ENCODE data around the gene DAD1.
A peak's percentile ranks its signal among the peaks of the same experiment; 100 is the strongest.
"Not testable (repeated sequence)": the region's sequence is repeated elsewhere in the genome, so short reads cannot be mapped to it uniquely, and the experiment has no call there.

The DAD1 gene

DNA sequence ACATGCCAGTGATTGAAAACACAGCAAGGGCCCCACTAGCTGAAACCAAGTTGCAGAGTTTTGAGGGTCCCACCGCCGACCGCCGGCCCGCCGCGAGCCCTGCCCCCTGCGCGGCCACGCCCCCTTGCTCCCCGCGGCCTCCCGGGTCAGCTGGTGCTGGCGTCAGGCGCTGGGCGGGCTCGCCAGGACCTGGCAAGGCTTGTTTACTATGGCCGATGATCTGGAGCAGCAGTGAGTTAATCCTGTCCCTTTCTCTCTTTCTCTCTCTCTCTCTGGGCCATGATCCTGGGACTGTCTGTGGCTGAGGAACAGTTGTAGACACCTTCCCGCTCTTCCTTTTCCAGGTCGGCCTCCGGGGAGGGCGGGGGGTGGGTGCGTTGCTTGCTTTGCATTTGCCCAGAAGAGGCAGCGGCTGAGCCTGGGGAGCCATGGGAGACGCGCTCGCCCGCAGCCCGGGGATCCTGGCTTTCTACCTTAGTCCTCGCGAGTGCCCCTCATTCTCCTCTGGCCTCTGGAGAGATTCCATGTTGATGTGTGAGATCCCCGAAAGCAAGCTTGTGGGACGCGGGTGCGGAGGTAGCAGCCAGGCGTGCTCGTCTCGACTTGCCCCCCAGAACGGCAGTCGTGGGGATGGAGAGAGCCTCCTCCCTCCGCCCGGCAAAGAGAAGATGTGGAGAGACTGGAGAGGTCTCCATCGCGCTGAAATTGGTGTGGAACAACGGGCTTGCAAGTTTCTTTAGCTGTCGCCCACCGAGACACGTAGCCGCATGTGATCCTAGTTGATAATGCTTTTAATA is 9.3 kb upstream of the DAD1 start, which contains the start of gene ABHD4:
TSS of gene ABHD4 (plus strand) at position 202 of the 797 bp plus-strand sequence. CDS start at position 209, 7 bp downstream.
- DNase-seq, result peak; percentile 76 to 91 (median 82)

DNA sequence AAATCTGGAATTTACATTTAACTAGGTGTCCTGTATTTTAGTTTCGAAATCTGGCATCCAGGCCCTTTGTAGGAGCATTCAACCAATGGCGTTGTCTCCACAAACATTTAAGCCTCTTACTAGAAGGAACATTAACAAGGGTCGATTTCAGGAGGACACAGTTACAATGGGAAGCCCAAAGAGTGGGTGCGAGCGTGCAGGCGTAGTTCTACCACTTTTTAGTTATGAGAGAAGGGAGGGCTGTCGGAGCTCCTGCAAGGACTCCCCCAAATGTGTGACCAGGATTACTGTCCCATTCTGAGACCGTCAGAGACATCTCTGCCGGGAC is 8.7 kb upstream of the DAD1 start:
- DNase-seq, result peak in 1 of 4 experiments; percentile 15

DNA sequence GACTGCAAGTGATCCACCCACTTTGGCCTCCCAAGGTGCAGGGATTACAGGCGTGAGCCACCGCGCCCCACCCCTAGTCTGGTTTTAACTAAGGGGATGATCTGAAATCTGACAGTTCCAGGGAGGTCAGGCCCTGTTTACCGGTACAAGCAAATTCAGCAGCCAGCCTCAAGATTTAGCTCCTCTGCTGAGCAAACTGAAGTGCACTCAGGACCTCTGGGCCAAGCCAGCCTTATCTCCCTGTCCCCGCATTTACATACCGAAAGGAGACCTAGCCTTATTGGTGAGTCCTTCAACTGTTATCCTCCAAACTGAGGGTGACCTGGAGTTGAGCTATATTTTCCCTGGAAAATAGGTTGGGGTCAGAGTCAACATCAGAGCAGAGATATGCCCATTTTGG is 8.2 kb upstream of the DAD1 start:
- DNase-seq, result no peak

DNA sequence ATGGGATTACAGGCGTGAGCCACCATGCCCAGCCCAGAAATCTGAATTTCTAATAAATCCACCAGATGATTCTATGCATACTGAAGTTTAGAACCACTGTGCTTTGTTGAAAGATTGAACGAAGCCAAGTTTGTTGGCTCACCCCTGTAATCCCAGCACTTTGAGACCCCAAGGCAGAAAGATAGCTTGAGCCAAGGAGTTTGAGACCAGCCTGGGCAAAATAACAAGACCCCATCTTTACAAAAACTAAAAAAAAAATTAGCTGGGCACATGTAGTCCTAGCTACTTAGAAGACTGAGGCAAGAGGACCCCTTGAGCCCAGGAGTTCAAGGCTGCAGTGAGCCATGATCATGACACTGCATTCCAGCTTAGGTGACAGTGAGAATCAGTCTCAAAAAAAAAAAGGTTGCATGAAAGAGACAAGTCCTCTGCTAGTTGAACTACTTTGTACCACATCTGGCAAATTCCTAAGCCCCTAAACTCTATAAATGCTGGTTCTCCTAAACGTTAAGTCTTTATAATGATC is 7.4 kb upstream of the DAD1 start:
- no peak for DNase-seq

DNA sequence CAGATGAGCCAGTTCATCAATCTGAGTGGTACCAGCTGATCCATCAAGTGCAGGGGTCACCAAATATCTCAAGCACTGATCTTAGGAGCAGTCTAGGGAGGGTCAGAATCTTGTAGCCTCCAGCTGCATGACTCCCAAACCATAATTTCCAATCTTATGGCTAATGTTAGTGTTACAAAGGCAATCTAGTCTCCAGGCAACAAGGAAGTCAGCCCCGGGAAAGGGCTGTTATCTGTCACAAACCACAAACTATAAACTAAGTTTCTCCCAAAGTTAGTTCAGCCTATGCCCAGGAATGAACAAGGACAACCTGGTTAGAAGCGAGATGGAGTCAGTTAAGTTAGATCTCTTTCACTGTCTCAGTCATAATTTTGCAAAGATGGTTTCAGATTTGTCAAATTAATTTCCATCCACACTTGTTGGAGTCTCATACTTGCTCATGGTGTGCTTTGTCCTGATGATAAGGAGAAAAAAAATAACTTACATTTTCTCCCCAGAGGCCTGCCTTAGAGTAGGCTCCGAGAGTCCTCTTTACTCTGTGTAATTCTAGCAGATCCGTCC is 5.2 kb upstream of the DAD1 start:
- no peak for DNase-seq

DNA sequence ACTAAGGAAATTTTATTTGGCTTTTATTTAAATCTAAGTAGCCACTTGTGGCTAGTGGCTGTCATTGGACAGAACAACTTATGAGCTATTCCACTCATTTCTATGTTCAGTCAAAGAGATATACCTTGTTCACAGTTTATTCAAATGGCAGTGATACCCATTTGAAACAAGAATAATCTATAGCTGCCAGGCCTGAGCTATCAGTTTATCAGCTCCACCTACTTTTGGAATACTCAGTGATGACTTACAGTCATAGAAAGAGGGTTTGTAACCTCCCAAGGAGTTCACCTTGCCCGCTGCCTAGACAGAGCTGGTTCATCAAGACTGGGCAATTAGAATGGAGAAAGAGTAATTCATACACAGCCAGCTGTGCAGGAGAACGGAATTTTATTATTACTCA is 4.6 kb upstream of the DAD1 start:
- no peak for DNase-seq

DNA sequence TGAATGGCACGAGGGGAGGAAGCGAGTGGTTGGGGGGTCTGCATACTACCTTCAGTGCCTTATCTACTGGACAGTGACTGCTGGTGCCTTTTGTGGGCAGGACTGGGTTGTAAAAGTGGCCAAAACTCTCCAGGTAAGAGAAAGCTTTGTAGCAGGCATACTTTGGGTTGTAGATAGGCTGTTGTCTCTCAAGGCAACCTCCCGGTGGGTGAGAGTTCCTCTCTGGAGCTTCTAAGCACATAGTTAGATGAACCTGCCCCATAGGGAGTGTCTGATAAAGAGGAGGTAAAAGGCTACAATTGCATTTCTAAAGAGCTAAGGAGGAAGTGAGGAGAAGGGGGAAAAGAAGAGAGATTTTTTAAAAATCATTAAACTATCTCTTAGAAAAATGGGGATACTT is 4.2 kb upstream of the DAD1 start:
- no peak for DNase-seq

DNA sequence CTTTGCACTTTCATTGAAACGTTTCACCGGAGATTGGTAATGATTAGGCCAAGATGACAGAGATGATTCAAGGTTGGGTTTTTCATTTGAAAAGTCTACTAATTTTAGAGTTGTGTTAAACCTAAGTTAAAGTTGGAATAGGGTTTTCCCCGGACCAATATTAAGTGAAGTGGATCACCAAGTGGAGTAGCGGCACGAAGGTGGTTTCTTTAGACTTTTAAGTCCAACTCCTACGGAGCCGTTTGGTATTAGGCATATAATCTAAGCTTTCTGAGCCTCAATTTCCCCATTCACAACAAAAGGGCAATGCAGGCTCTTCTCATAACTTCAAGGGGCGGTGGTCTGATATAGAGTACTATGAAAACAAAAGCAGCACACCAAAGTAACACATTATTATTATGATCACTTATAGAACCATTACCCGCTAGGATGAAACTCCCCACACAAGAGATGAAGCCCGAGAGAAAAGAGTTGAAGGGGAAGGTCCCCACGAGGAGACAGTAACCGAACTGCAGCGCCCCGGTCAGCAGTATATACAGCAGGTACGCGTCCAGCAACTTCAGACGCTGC is 413 bp downstream of the DAD1 start:
- DNase-seq, result peak in 1 of 4 experiments; percentile 17

DNA sequence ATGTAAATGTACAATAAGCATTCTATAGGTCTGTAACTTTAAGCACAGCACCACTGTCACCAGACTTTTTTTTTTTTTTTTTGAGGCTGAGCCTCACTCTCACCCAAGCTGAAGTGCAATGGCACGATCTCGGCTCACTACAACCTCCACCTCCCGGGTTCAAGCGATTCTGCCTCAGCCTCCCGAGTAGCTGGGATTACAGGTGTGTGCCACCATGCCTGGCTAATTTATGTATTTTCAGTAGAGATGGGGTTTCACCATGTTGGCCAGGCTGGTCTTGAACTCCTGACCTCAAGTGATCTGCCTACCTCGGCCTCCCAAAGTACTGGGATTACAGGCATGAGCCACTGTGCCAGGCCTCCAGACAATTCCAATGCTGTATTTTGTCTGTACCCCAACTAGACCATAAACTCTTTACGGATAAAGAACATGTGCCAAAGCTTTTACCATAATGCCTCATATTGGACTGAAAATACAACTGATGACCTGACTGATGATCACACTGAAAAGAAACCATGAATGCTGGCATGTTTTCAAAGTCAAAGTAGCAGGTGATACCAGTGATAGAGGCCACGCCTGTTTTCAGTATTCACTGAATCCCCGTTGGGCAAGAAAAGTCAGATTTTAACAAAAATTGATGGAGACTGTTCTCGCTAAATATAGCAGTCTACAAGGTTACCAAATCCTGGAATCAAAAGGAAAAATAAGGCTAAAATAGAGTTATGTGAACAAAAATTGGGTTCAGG is 1.2 kb downstream of the DAD1 start:
- not testable (repeated sequence) for DNase-seq

DNA sequence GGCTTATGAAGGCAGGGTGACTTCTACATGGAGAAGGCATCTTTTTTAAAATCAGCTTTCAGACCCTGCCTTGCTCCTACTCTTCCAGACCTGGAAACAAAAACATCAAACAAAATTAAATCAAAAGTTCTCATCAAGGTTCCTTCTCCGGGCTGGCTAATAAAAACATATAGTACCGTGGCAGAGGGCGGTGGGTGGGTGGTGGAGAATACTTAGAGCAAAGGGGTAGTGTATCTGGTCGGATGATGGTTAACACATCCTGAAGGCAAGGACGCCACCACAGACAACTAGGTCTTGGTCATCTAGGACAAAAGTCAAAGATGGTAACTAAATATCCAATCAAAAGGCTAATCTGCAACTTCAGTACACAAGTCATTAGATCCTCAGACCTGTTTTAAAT is 1.8 kb downstream of the DAD1 start:
- DNase-seq, result no peak

DNA sequence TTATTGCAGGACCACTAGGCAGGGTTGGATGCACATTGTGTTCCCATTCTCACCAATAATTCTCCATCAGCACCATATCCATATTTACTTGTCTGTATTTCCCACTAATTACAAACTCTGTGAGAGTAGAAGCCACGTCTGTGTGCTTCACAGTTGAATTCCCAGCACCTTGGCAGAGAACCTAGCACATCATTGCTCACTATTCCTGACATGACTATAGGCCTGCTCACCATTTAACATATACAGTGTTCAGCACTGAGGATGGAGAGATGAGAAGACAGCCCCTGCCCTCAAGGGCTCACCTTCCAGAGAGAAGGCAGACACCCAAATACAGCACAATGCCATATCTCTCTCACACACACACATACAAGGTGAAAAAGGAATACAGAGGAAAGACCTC is 5.0 kb downstream of the DAD1 start:
- no peak for DNase-seq

DNA sequence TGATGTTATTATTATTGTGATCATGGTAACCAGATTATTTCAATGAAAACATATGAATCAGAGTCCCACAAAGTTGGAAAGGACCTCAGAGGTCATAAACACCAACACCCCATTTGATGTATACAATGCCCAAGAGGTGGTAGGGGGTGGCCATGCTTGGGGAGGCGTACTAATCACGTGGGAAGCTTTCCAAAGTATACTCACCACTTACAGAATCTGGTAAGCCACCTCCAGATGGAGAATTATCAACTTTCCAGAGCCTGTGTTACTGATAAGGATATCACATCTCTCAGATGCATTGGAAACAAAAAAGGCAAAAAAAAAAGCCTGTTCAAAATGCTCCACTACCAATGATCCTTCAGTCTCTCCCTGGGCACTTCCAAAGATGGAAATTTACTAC is 8.4 kb downstream of the DAD1 start:
- DNase-seq, result no peak

DNA sequence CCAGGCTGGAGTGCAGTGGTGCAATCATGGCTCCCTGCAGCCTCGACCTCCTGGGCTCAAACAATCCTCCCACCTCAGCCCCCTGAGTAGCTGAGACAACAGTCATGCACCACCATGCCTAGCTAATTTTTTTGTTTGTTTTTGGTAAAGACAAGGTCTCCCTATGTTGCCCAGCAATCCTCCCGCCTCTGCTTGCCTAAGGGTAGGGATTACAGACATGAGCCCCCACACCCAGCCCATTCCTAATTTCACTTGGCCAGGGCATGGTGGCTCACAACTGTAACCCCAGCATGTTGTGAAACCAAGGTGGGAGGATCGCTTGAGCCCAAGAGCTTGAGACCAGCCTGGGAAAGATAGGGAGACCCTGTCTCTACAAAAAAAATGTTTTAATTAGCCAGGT is 9.1 kb downstream of the DAD1 start:
- DNase-seq, result no peak

DNA sequence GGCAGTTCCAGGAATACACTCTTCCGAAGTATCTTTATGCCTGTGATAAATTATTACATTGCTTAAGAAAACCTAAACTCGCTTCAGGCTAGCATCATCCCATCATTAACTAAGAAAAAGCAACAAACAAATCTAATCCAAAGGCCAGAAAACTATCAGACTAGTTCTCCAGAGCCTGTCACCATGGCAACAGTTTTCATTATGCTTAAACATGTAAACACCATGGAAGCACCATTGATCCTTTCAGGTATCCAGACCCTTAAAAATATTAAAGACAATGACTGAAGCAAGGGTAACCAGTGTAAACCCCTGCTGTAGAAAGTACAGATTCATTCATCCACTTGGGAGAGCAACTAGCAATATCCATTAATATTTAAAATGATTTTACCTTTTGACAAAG is 9.8 kb downstream of the DAD1 start:
- DNase-seq, result no peak

DNA sequence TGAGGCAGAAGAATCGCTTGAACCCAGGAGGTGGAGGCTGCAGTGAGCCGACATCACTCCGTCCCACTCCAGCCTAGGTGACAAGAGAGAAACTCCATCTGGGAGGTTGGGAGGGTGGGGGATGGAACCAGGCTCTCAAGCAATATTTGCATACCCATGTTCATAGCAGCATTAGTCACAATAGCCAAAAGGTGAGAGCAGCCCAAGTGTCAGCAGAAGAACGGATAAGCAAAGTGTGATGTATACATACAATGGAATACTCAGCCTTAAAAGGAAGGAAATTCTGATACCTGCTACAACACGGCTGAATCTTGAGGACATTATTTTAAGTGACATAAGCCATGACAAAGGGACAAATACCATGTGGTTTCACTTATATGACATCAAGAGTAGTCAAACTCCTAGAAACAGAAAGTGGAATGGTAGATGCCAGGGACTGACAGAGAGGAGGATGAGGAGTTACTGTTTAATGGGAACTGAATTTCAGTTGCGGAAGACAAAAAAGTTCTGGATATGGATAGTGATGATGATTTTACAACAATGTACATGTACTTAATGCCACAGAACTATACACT is 11.6 kb downstream of the DAD1 start:
- DNase-seq, result no peak

DNA sequence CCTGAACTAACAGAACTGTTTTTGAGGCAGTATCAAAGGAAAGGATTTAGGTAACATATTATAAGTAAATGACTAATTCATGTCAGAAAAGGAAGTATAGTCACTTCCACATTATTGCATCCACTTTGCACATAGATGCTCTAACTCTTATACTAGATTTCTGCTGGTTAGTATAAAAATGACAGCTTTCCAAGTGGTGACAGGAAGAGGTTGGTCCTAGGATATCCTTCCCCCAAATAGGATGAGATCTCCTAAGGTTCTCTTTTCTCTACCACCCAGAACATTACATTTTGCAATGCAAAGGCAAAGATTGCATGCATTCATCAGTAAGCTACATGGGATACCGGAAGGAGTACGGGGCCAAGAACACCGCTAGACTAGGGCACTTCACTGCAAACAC is 15.2 kb downstream of the DAD1 start:
- DNase-seq, result peak in 3 of 4 experiments; percentile 40 to 77 (median 71)

DNA sequence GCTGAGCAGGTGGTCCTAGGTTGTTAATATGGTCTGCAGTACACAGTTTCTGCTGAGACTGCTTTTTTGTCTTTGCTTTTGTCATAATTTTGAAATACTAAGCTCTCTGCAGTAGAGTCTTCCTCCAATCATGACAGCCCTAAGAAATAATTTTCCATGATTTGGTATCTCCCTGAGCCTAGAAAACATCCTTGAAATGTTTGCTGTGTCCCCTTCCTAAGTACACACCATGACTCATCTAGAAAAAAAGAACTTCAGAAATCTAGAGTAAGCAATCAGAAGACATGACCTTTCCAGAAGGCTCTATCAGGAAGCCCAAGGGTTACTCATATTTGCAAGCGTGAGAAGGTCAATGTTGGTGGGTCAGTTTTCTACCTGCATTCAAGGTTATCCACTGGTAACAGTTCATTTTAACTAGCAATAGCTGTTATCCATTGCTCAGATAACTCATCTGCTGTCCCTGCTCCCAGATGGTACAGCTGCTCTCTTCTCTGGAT is 16.4 kb downstream of the DAD1 start:
- DNase-seq, result peak in 3 of 4 experiments; percentile 17 to 69 (median 65)

DNA sequence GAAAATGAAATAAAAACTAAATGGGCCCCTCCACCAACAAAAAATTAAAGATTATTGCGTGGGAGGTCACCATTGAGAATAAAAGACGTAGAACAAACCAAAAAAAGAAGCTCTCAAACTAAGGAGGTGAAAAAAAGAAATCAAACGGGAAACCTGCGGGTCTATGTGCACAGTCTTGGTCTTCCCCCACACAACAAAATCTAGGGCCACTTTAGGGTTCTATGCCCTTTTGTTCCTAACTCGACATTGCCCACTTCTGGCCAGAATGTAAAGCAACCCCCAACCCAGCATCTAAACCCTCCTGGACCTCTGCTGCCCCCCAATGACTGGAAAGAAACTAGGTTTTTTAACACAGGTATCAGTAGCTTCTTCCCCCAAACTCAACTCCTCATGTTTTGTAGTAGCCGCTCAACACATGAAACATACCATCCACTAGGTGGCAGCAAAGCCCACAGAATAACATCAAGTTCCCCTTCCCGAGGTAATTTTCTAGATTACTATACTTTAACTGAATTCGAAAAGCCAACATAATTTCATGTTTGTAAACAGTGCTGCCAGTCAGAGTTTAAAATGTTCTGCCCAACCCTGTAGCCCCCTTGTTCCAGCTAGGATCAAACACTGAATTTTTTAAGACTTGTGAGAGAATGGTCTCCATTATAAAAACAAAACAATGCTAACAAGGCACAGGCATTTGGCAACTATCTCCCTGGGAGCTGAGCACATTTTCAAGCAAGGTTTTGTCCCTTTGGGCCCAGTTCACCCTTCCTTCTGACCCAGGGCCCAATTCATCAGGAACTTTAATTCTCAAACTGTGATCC is 18.7 kb downstream of the DAD1 start:
- DNase-seq, result peak; percentile 80 to 95 (median 88)

DNA sequence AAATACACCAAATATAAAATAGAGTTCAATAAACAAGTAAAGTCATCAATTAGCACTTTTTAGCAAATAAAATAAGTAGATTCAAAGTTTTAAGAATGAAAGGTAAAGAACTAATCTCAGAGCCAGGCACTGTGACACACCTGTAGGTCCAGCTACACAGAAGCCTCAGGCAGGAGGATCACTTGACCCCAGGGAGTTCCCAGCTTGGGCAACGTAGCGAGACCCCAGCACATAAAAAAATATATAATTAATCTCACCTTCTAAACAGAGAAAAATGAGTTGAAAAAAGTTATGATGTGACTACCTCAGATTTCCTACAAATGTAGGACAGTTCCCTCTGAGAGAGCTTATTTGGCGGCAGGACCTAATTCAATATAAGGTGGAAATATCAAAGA is 19.3 kb downstream of the DAD1 start:
- DNase-seq, result no peak

DNA sequence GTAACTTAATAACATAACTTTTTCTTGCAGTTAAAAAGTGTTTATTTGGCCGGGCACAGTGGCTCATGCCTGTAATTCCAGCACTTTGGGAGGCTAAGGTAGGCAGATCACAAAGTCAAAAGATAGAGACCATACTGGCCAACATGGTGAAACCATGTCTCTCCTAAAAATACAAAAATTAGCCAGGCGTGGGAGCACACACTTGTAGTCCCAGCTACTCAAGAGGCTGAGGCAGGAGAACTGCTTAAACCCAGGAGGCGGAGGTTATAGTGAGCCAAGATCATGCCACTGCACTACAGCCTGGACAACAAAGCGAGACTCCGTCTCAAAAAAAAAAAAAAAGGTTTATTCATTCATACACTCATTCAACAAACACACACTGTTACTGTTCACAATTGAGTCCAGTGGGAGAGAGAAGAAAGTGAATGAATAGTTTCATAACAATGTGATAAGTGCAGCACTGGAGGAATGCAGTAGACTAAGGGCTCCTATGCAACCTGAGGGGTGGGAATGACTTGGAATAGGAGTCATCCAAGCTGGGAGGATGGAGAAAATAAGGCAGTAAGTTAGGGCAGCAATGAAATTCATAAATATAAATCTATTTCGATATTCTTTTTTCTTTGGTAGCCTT is 19.8 kb downstream of the DAD1 start:
- no peak for DNase-seq

DNA sequence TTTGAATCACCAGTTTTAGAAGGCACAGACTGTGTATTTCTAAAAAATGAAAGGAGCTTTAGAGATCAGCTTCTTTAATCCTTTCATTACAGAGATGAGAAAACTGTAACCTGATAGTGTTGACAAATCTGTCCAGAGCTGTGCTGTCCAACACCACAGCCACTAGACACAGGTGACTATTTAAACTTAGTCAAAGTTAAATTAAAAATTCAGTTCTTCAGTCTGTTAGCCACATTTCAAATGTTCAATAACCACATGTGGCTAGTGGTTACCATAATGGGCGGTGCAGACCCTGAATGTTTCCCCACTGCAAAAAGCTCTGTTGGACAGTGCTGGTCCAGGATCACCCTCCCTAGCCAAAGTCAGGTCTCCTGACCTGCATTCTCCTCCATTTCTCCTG is 21.6 kb downstream of the DAD1 start:
- no peak for DNase-seq

Measured in suppressor macrophage (primary cell).